HL-60 (cell line): ENCODE results near the gene ACSL4.

Source experiments
- CTCF ChIP-seq: IDR thresholded peaks from one replicate; pipeline ENCODE4 v1.5.1; 2011; ENCODE audit warnings: low read length, control low read depth, inconsistent platforms; ENCODE audit not compliant: insufficient read depth
- GABPA ChIP-seq: IDR thresholded peaks from 2 replicates; pipeline ENCODE4 v1.6.1; 2012; ENCODE audit warnings: low read depth

GRCh38 chrX:109638158-109638557 is 94.9 kb downstream of the ACSL4 start:
- TF ChIP-seq CTCF (no peak), GABPA (no peak)
